ENCODE data around the gene ATM. TPM values are rescaled to one million over a fixed set of nuclear protein-coding genes. Genes with fewer than 3 reads are reported as not detected.
A peak's percentile ranks its signal among the peaks of the same experiment; 100 is the strongest.

The ATM gene
- total RNA-seq, 2 donors from 2014 or later, result 128 to 134 TPM

DNA sequence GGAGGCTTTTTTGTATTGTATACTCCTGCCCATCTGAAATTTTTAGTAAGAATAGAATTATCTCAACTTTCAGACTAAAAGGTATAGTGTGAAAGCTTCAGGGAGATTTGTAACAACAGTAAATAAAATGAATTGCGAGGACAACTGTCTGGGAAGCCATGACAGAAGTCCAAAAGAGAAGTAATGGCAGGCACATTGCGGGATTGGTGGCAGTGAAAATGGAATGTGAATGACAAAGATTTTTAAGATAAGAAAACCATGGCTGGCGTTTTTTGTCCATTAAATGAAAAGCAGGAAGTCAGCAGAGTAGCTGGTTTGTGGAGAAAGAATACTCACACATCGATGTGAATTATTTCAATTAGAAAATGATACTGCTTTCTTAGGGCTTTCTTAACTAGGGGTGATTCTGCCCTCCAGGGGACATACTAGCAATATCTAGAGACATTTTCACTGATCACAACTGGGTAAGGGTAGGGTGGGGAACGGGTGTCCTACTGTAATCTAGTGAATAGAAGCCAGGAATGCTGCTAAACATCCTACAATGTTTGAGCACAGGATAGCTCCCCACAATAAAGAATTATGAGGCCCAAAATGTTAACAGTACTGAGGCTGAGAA, 2.0 kb upstream of the ATM start:
- TF ChIP-seq, protein P1, sequence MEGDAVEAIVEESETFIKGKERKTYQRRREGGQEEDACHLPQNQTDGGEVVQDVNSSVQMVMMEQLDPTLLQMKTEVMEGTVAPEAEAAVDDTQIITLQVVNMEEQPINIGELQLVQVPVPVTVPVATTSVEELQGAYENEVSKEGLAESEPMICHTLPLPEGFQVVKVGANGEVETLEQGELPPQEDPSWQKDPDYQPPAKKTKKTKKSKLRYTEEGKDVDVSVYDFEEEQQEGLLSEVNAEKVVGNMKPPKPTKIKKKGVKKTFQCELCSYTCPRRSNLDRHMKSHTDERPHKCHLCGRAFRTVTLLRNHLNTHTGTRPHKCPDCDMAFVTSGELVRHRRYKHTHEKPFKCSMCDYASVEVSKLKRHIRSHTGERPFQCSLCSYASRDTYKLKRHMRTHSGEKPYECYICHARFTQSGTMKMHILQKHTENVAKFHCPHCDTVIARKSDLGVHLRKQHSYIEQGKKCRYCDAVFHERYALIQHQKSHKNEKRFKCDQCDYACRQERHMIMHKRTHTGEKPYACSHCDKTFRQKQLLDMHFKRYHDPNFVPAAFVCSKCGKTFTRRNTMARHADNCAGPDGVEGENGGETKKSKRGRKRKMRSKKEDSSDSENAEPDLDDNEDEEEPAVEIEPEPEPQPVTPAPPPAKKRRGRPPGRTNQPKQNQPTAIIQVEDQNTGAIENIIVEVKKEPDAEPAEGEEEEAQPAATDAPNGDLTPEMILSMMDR (IDR thresholded peaks at IDR 0.05), result no peak
- no peak for TF ChIP-seq POLR2A (IDR thresholded peaks at IDR 0.05)
- 34 to 50% methylated on average over 5 of the region's 5 CpGs for WGBS, 2 donors
- Histone ChIP-seq H3K4me3 (no peak overlapping the region), H3K9me3 (no peaks in the 10 kb centered on the region), H3K36me3 (replicated peaks in 1 of 2; ENCODE audit: insufficient read depth in 1 of 2, low read depth in 2 of 2) (no peaks in the 10 kb centered on the region), H3K27ac (peak overlapping the region in 2 of 4 donors; percentile 24 to 96), H3K4me1 (peaks cover 42% of the 10 kb centered on the region), H3K27me3 (no peaks in the 10 kb centered on the region)
- ATAC-seq (no peak), DNase-seq (no peak)
- intact Hi-C loops (cut with DNase I), result no loop called here

DNA sequence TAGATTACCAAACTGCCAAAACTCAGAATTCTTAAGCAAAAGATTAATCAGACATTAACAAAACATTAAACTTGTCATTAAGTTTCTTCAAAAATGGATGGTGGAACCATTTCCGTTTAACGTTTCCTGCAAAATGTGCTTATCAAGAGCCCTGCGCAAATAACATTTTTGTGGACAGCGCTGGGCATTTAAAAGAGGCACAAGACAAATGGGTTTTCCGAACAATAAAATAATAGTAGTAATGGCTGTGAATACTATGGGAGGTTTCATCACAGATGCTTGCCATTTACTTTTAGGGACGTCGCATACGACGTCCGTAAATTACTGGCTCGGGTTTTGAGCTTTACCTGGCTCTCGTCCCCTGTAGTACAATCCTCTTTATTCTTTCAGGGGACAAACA, 1.5 kb upstream of the ATM start:
- Histone ChIP-seq H3K36me3 (replicated peaks in 1 of 2; ENCODE audit: insufficient read depth in 1 of 2, low read depth in 2 of 2) (no peaks in the 10 kb centered on the region), H3K4me3 (peak overlapping the region in 1 of 2 donors; percentile 17), H3K4me1 (peaks cover 45% of the 10 kb centered on the region), H3K27ac (peak overlapping the region in 3 of 4 donors; percentile 87 to 96 (median 91)), H3K27me3 (no peaks in the 10 kb centered on the region), H3K9me3 (no peaks in the 10 kb centered on the region)
- WGBS, 2 donors, result 1% methylated on average over 12 of the region's 12 CpGs
- no peak for ATAC-seq
- intact Hi-C loops (cut with DNase I), result no loop called here
- no peak for DNase-seq
- TF ChIP-seq, protein P1 (IDR thresholded peaks at IDR 0.05), result no peak
- TF ChIP-seq POLR2A (IDR thresholded peaks at IDR 0.05), result no peak

DNA sequence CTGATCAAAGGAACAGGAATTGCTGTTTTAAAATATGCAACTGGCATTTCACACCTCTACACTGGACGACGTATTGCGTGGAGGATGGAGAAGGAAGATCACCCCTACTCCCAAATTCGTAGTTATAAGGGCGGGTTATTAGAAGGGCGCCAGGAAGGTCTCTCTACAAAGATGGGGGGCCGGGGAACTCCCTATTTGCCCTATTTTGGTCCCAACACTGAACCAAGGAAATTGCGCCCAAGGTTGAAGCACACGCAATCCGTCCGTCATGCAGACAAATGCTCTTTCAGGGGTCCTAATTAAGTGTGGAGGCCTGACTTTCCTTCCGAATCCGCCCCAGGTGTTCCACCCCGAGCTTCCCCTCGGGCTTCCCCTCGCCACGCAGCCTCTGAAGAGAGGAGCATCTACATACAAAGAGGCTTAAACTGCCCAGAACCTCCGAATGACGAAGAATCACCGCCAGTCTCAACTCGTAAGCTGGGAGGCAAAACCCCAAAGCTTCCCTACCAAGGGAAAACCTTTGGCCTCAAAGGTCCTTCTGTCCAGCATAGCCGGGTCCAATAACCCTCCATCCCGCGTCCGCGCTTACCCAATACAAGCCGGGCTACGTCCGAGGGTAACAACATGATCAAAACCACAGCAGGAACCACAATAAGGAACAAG, 825 bp upstream of the ATM start:
- Histone ChIP-seq H3K36me3 (replicated peaks in 1 of 2; ENCODE audit: insufficient read depth in 1 of 2, low read depth in 2 of 2) (no peaks in the 10 kb centered on the region), H3K27me3 (no peaks in the 10 kb centered on the region), H3K4me1 (peaks cover 46% of the 10 kb centered on the region), H3K27ac (peak overlapping the region; percentile 48 to 96 (median 89)), H3K4me3 (peak overlapping the region; percentile 12 to 17), H3K9me3 (no peaks in the 10 kb centered on the region)
- intact Hi-C loops (cut with DNase I), result no loop called here
- ATAC-seq (no peak), DNase-seq (no peak)
- WGBS, 2 donors, result 0% methylated on average over 27 to 29 of the region's 29 CpGs
- TF ChIP-seq, protein P1 (IDR thresholded peaks at IDR 0.05), result no peak
- peak in 1 of 3 donors; percentile 76 for TF ChIP-seq POLR2A (IDR thresholded peaks at IDR 0.05)

DNA sequence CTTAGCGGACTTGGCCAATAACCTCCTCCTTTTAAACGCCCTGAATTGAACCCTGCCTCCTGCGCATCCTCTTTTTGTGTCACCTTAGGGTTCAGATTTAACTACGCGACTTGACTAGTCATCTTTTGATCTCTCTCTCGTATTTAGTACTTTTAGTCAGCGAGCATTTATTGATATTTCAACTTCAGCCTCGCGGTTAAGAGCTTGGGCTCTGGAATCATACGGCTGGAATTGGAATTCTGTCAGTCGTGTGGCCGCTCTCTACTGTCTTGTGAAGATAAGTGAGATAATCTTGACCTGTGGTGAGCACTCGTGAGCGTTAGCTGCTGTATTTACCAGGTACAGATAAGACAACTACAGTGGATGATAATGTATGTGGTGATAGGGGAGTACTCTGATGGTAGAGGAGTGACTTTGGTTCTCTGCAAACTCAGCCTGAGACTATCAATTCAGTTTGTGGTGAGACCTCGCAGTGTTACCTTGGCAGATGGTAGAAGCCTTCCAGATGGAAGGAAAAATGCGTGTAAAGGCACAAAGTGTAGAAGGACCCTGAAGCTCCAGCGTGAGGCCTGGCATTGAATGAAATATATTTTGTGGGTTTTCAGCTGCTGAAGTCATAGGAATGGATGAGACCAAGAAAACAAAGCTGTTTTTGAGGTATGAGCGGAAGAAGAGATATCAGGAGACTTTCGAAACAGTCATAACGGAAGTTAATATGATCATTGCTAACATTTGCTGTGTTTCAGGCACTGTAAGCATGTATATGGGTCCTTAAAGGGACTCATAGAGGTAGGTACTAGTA, 682 bp downstream of the ATM start:
- H3K4me3 ChIP-seq, result peak overlapping the region; percentile 75 to 87
- no peak for DNase-seq
- H3K4me1 ChIP-seq, result peaks cover 45% of the 10 kb centered on the region
- peak overlapping the region; percentile 87 to 96 (median 90) for H3K27ac ChIP-seq
- 3 to 5% methylated on average over 20 of the region's 20 CpGs for WGBS, 2 donors
- no peaks in the 10 kb centered on the region for H3K9me3 ChIP-seq
- no peak for ATAC-seq
- TF ChIP-seq, protein P1 (IDR thresholded peaks at IDR 0.05), result no peak
- TF ChIP-seq POLR2A (IDR thresholded peaks at IDR 0.05), result no peak
- H3K27me3 ChIP-seq, result no peaks in the 10 kb centered on the region
- peaks cover 0 to 2% of the 10 kb centered on the region in 2 donors for H3K36me3 ChIP-seq (replicated peaks in 1 of 2; ENCODE audit: insufficient read depth in 1 of 2, low read depth in 2 of 2)
- intact Hi-C loops (cut with DNase I), result no loop called here

Measured in body of pancreas (tissue), 4 donors.